Mammary epithelial cell (primary cell): ENCODE measurements around the gene FCER2.

Source experiments
- EZH2 ChIP-seq: IDR thresholded peaks from 2 replicates; pipeline ENCODE4 v1.6.1; 2012; ENCODE audit warnings: low read length, inconsistent platforms, borderline replicate concordance
- TF ChIP-seq, protein P1 (sequence below), 2 donors: IDR thresholded peaks in 1 of 2; conservative IDR thresholded peaks in 1 of 2; 2 replicates each; pipeline ENCODE4 v1.5.1; 2011 to 2012; ENCODE audit warnings: inconsistent platforms in 2 of 2, low read length in 2 of 2, mild to moderate bottlenecking in 2 of 2, control low read depth in 1 of 2, low read depth in 1 of 2; ENCODE audit not compliant: insufficient read depth in 1 of 2; ENCODE audit errors: extremely low read depth in 1 of 2

DNA sequence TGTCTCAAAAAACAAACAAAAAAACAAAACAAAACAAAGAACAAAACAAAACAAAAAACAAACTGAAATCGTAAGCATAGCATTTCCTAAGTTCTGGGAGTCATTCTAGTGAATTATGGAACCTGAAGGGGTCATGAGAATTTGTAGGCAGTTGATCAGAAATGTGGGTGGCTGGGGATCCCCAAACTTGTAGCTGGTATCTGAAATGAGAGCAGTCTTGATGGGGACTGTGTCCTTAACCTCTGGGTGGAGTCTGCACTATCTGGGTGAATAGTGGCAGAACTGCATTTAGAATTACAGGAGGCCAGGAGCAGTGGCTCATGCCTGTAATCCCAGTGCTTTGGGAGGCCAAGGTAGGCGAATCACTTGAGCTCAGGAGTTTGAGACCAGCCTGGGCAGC, 23.9 kb upstream of the FCER2 start:
- TF ChIP-seq, protein P1, sequence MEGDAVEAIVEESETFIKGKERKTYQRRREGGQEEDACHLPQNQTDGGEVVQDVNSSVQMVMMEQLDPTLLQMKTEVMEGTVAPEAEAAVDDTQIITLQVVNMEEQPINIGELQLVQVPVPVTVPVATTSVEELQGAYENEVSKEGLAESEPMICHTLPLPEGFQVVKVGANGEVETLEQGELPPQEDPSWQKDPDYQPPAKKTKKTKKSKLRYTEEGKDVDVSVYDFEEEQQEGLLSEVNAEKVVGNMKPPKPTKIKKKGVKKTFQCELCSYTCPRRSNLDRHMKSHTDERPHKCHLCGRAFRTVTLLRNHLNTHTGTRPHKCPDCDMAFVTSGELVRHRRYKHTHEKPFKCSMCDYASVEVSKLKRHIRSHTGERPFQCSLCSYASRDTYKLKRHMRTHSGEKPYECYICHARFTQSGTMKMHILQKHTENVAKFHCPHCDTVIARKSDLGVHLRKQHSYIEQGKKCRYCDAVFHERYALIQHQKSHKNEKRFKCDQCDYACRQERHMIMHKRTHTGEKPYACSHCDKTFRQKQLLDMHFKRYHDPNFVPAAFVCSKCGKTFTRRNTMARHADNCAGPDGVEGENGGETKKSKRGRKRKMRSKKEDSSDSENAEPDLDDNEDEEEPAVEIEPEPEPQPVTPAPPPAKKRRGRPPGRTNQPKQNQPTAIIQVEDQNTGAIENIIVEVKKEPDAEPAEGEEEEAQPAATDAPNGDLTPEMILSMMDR (conservative IDR thresholded peaks at IDR 0.05 in 1 of 2, IDR thresholded peaks at IDR 0.05 in 1 of 2; ENCODE audit: extremely low read depth in 1 of 2, insufficient read depth in 1 of 2, low read depth in 1 of 2, low read length in 2 of 2): no peak
- TF ChIP-seq EZH2: no peak
